ENCODE results near the gene GNB4. TPM values are rescaled to one million over a fixed set of nuclear protein-coding genes. Genes with fewer than 3 reads are reported as not detected.

The GNB4 gene
- total RNA-seq, 1 experiment from 2014 or later, result 36.7 TPM

- DNase-seq (ENCODE audit: low spot score) (no peak), ATAC-seq (no peak)
- no peaks in the 10 kb centered on the region for H3K27me3 Mint-ChIP-seq (ENCODE audit: low read depth)
- H3K36me3 Mint-ChIP-seq, result peaks cover 28% of the 10 kb centered on the region
- H3K9me3 Mint-ChIP-seq, result no peaks in the 10 kb centered on the region
- no peaks in the 10 kb centered on the region for H3K4me1 Mint-ChIP-seq
- CTCF ChIA-PET, result no interaction called here
- POLR2A ChIA-PET, result no interaction called here
- no peak overlapping the region for H3K4me3 Mint-ChIP-seq
- TF ChIP-seq, protein P1, sequence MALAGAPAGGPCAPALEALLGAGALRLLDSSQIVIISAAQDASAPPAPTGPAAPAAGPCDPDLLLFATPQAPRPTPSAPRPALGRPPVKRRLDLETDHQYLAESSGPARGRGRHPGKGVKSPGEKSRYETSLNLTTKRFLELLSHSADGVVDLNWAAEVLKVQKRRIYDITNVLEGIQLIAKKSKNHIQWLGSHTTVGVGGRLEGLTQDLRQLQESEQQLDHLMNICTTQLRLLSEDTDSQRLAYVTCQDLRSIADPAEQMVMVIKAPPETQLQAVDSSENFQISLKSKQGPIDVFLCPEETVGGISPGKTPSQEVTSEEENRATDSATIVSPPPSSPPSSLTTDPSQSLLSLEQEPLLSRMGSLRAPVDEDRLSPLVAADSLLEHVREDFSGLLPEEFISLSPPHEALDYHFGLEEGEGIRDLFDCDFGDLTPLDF (CRISPR knock-in tag; IDR thresholded peaks at IDR 0.05), result no peak
- TF ChIP-seq JAZF1 (CRISPR knock-in tag; IDR thresholded peaks at IDR 0.05) (no peak), GABPB1 (CRISPR knock-in tag; IDR thresholded peaks at IDR 0.05) (no peak), FOXP1 (CRISPR knock-in tag; IDR thresholded peaks at IDR 0.05; ENCODE audit: borderline replicate concordance) (no peak), SP1 (CRISPR knock-in tag; conservative IDR thresholded peaks at IDR 0.05) (no peak), GTF2I (CRISPR knock-in tag; conservative IDR thresholded peaks at IDR 0.05) (no peak), ZNF232 (CRISPR knock-in tag; IDR thresholded peaks at IDR 0.05) (no peak), HMGA2 (CRISPR knock-in tag; IDR thresholded peaks at IDR 0.05) (no peak), E2F4 (CRISPR knock-in tag; IDR thresholded peaks at IDR 0.05; ENCODE audit: borderline replicate concordance, low read depth) (no peak), NR1H2 (CRISPR knock-in tag; IDR thresholded peaks at IDR 0.05) (no peak), CBFB (CRISPR knock-in tag; IDR thresholded peaks at IDR 0.05; ENCODE audit: low read depth) (no peak), RELA (CRISPR knock-in tag; IDR thresholded peaks at IDR 0.05; ENCODE audit: borderline replicate concordance) (no peak), CDX4 (CRISPR knock-in tag; IDR thresholded peaks at IDR 0.05; ENCODE audit: borderline replicate concordance) (no peak)
- TF ChIP-seq, protein P2, sequence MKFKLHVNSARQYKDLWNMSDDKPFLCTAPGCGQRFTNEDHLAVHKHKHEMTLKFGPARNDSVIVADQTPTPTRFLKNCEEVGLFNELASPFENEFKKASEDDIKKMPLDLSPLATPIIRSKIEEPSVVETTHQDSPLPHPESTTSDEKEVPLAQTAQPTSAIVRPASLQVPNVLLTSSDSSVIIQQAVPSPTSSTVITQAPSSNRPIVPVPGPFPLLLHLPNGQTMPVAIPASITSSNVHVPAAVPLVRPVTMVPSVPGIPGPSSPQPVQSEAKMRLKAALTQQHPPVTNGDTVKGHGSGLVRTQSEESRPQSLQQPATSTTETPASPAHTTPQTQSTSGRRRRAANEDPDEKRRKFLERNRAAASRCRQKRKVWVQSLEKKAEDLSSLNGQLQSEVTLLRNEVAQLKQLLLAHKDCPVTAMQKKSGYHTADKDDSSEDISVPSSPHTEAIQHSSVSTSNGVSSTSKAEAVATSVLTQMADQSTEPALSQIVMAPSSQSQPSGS (CRISPR knock-in tag; IDR thresholded peaks at IDR 0.05; ENCODE audit: borderline replicate concordance, low read depth), result no peak
- TF ChIP-seq, protein P3, sequence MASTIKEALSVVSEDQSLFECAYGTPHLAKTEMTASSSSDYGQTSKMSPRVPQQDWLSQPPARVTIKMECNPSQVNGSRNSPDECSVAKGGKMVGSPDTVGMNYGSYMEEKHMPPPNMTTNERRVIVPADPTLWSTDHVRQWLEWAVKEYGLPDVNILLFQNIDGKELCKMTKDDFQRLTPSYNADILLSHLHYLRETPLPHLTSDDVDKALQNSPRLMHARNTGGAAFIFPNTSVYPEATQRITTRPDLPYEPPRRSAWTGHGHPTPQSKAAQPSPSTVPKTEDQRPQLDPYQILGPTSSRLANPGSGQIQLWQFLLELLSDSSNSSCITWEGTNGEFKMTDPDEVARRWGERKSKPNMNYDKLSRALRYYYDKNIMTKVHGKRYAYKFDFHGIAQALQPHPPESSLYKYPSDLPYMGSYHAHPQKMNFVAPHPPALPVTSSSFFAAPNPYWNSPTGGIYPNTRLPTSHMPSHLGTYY (CRISPR knock-in tag; IDR thresholded peaks at IDR 0.05), result no peak
- TF ChIP-seq, protein P4, sequence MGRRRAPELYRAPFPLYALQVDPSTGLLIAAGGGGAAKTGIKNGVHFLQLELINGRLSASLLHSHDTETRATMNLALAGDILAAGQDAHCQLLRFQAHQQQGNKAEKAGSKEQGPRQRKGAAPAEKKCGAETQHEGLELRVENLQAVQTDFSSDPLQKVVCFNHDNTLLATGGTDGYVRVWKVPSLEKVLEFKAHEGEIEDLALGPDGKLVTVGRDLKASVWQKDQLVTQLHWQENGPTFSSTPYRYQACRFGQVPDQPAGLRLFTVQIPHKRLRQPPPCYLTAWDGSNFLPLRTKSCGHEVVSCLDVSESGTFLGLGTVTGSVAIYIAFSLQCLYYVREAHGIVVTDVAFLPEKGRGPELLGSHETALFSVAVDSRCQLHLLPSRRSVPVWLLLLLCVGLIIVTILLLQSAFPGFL (CRISPR knock-in tag; IDR thresholded peaks at IDR 0.05; ENCODE audit: borderline replicate concordance), result no peak
- H3K27ac Mint-ChIP-seq, result no peak overlapping the region
These were observed 59.4 kb downstream of the GNB4 start for GRCh38 chr3:179391906-179392305.

DNA sequence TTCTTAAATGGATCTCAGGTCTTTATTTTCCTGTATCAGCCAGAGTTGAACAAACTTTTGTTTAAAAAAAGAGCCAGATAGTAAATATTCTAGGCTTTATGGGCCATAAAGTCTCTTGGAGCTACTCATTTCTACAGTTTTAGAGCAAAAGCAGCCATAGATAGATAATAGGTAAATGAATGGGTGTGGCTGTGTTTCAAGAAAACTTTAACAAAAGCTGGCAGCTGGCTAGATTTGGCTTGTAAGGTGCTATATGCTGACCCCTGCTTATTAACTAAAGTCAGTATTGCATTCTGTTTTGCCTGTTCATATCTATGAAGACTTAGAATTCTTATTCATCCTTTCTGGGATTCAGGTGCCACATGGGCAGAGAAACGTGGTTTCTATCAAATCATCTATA lies 74.8 kb downstream of the GNB4 start:
- DNase-seq (ENCODE audit: low spot score), result no peak
- TF ChIP-seq ZNF219 (CRISPR knock-in tag; IDR thresholded peaks at IDR 0.05; ENCODE audit: borderline replicate concordance) (no peak), PRRX2 (CRISPR knock-in tag; IDR thresholded peaks at IDR 0.05) (no peak)
- H3K4me1 Mint-ChIP-seq, result no peaks in the 10 kb centered on the region
- ChIA-PET CTCF (no interaction called here), POLR2A (no interaction called here)
- H3K27ac Mint-ChIP-seq, result no peak overlapping the region
- H3K36me3 Mint-ChIP-seq, result peaks cover 27% of the 10 kb centered on the region
- H3K4me3 Mint-ChIP-seq, result no peak overlapping the region
- H3K27me3 Mint-ChIP-seq (ENCODE audit: low read depth), result no peaks in the 10 kb centered on the region
- no peaks in the 10 kb centered on the region for H3K9me3 Mint-ChIP-seq
- no peak for ATAC-seq
